Astrocyte (in vitro differentiated cells and primary cell): ENCODE measurements around the gene GRIN3B. TPM values are rescaled to one million over a fixed set of nuclear protein-coding genes. Genes with fewer than 3 reads are reported as not detected.

ENCODE experiments used
- DNase-seq: peaks from one replicate; pipeline ENCODE4 v3.0.0-alpha.2; 2010; ENCODE audit warnings: low read depth
- FAIRE-seq: peaks from 2 replicates; lab custom pipeline; 2011; peaks lifted over from hg19 to GRCh38; lab: Jason Lieb, UNC
- H2AFZ ChIP-seq: 2 replicates; pipeline ENCODE4 v1.6.0; 2012; ENCODE audit warnings: low read depth, low read length, inconsistent platforms
- H3K27ac ChIP-seq: 2 replicates; pipeline ENCODE4 v1.5.1; 2011; ENCODE audit warnings: low read depth, low read length, inconsistent platforms
- H3K27me3 ChIP-seq: 2 replicates; pipeline ENCODE4 v1.6.0; 2011; ENCODE audit warnings: low read length, inconsistent platforms; ENCODE audit not compliant: insufficient read depth
- H3K36me3 ChIP-seq: 2 replicates; pipeline ENCODE4 v1.5.1; 2011; ENCODE audit warnings: low read length, inconsistent platforms; ENCODE audit not compliant: insufficient read depth
- H3K4me1 ChIP-seq: 2 replicates; pipeline ENCODE4 v1.5.1; 2011; ENCODE audit warnings: low read length, inconsistent platforms; ENCODE audit not compliant: insufficient read depth
- H3K4me2 ChIP-seq: 2 replicates; pipeline ENCODE4 v1.6.0; 2012; ENCODE audit warnings: low read length, inconsistent platforms
- H3K4me3 ChIP-seq: 2 replicates; pipeline ENCODE4 v1.5.1; 2011; ENCODE audit warnings: low read depth, mild to moderate bottlenecking, low read length, inconsistent platforms; ENCODE audit not compliant: insufficient read depth
- H3K79me2 ChIP-seq: 2 replicates; pipeline ENCODE4 v1.6.0; 2012; ENCODE audit warnings: mild to moderate bottlenecking, low read length, inconsistent platforms; ENCODE audit not compliant: insufficient read depth
- H3K9ac ChIP-seq: 2 replicates; pipeline ENCODE4 v1.6.0; 2012; ENCODE audit warnings: mild to moderate bottlenecking, low read length, inconsistent platforms
- H3K9me3 ChIP-seq: 2 replicates; pipeline ENCODE4 v1.5.1; 2012; ENCODE audit warnings: low read depth, mild to moderate bottlenecking, low read length, inconsistent platforms; ENCODE audit not compliant: insufficient read depth
- H4K20me1 ChIP-seq: 2 replicates; pipeline ENCODE4 v1.6.0; 2012; ENCODE audit warnings: low read length, inconsistent platforms; ENCODE audit not compliant: insufficient read depth
- H3K27ac Mint-ChIP-seq: one replicate; pipeline ENCODE4 v1.8.0; 2021; ENCODE audit warnings: mild to moderate bottlenecking, mixed read lengths; ENCODE audit not compliant: unreplicated experiment
- H3K27me3 Mint-ChIP-seq: one replicate; pipeline ENCODE4 v1.8.0; 2021; ENCODE audit warnings: low read depth, mixed read lengths; ENCODE audit not compliant: unreplicated experiment
- H3K36me3 Mint-ChIP-seq: one replicate; pipeline ENCODE4 v1.8.0; 2021; ENCODE audit warnings: low read depth, mixed read lengths; ENCODE audit not compliant: unreplicated experiment
- H3K4me1 Mint-ChIP-seq: one replicate; pipeline ENCODE4 v1.8.0; 2021; ENCODE audit warnings: low read depth, mixed read lengths; ENCODE audit not compliant: unreplicated experiment
- H3K4me3 Mint-ChIP-seq: one replicate; pipeline ENCODE4 v1.8.0; 2021; ENCODE audit warnings: mild to moderate bottlenecking, moderate library complexity, mixed read lengths; ENCODE audit not compliant: unreplicated experiment
- H3K9me3 Mint-ChIP-seq: one replicate; pipeline ENCODE4 v1.8.0; 2021; ENCODE audit warnings: mild to moderate bottlenecking, mixed read lengths; ENCODE audit not compliant: unreplicated experiment
- EZH2 ChIP-seq: IDR thresholded peaks from 2 replicates; pipeline ENCODE4 v1.6.1; 2012; ENCODE audit warnings: mild to moderate bottlenecking, low read length, inconsistent platforms; ENCODE audit not compliant: insufficient read depth
- total RNA-seq: library from RNA; stranded (reverse); gene quantifications from 2 replicates; pipeline ENCODE4 v1.2.1, GENCODE V29; 2021
- TF ChIP-seq, protein P1 (sequence below): IDR thresholded peaks from 2 replicates; pipeline ENCODE4 v1.5.1; 2011; ENCODE audit warnings: low read depth, mild to moderate bottlenecking, inconsistent platforms, low read length, moderate library complexity; ENCODE audit not compliant: insufficient read depth

GRIN3B gene
- total RNA-seq, 1 donor from 2014 or later: 2.7 TPM

DNA sequence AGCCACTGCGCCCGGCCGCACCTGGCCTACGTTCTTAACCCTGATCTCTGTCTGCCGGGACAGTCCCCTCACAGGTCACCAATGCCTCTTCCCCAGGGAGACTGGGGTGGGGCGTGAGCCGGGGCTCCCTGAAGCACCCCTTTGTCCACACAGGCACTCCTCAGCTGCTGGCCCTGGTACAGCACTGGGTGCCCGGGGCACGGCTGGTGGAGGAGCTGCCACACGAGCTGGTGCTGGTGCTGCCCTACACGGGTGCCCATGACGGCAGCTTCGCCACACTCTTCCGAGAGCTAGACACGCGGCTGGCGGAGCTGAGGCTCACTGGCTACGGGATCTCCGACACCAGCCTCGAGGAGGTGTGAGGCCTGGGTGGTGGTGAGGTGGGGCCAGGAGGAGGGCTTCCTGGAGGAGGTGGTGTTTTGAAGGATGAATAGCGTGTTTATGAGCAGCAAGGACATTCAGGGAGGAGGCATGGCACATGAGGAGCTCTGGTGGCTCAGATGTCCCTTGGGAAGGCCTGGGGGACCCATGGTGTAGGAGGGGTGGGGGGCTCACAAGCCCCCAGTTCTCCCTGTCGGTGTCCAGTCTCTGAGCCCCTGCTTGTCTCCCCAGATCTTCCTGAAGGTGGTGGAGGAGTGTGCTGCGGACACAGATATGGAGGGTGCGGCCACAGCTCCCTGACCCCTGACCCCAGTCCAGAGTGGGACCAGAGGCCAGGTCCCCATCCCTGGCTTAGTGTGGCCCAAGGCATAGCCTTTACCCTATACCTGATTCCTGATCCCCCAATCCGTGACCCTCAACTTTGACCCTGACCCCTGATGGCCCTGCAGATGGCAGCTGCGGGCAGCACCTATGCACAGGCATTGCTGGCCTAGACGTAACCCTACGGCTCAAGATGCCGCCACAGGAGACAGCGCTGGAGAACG is 53.2 kb downstream of the GRIN3B start:
- Histone ChIP-seq H3K9me3 (peaks cover 23% of the 10 kb centered on the region), H3K79me2 (no peaks in the 10 kb centered on the region), H3K36me3 (no peaks in the 10 kb centered on the region), H3K27ac (no peak overlapping the region), H3K9ac (no peak overlapping the region), H2AFZ (no peak overlapping the region), H3K27me3 (no peaks in the 10 kb centered on the region), H3K4me1 (no peaks in the 10 kb centered on the region), H3K4me3 (no peak overlapping the region), H4K20me1 (no peaks in the 10 kb centered on the region), H3K4me2 (no peak overlapping the region)
- H3K27ac Mint-ChIP-seq: no peak overlapping the region
- no peaks in the 10 kb centered on the region for H3K4me1 Mint-ChIP-seq
- DNase-seq: no peak
- TF ChIP-seq, protein P1, sequence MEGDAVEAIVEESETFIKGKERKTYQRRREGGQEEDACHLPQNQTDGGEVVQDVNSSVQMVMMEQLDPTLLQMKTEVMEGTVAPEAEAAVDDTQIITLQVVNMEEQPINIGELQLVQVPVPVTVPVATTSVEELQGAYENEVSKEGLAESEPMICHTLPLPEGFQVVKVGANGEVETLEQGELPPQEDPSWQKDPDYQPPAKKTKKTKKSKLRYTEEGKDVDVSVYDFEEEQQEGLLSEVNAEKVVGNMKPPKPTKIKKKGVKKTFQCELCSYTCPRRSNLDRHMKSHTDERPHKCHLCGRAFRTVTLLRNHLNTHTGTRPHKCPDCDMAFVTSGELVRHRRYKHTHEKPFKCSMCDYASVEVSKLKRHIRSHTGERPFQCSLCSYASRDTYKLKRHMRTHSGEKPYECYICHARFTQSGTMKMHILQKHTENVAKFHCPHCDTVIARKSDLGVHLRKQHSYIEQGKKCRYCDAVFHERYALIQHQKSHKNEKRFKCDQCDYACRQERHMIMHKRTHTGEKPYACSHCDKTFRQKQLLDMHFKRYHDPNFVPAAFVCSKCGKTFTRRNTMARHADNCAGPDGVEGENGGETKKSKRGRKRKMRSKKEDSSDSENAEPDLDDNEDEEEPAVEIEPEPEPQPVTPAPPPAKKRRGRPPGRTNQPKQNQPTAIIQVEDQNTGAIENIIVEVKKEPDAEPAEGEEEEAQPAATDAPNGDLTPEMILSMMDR: no peak
- no peak for TF ChIP-seq EZH2
- peaks cover 22% of the 10 kb centered on the region for H3K36me3 Mint-ChIP-seq
- peak overlapping the region; percentile 40 for H3K4me3 Mint-ChIP-seq
- H3K9me3 Mint-ChIP-seq: no peaks in the 10 kb centered on the region
- no peaks in the 10 kb centered on the region for H3K27me3 Mint-ChIP-seq
- FAIRE-seq: no peak

DNA sequence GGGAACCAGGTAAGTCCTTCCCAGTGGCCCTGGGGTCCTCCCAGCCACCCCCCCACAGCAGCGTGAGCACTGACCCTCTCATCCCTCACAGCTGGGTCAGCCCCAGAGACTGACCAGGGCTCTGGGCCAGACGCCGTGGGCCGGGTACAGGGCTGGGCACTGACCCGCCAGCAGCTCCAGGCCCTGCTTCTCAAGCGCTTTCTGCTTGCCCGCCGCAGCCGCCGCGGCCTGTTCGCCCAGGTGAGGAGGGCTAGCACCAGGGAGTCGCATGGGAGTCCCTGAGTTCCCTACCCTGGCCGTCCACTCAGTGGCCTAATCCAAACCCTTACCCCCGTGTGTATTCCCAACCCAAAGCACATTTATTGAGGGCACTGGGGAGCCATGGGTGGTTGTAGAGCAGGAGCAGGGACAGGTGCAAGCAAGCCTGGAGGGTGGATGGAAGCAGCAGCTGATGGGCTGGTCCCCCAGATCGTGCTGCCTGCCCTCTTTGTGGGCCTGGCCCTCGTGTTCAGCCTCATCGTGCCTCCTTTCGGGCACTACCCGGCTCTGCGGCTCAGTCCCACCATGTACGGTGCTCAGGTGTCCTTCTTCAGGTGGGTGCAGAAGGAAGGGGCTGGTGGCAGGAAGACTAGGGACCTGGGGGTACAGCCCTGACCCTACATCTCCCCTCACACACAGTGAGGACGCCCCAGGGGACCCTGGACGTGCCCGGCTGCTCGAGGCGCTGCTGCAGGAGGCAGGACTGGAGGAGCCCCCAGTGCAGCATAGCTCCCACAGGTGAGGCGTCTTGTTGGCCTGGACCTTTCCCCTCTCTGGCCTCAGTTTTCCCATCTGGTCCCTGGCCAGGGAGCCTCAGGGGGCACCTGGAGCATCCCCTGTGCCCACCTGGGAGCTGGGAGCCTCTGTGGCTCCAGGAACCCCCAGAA is 54.1 kb downstream of the GRIN3B start:
- no peaks in the 10 kb centered on the region for H3K27me3 Mint-ChIP-seq
- Histone ChIP-seq H3K9ac (no peak overlapping the region), H4K20me1 (no peaks in the 10 kb centered on the region), H3K4me1 (no peaks in the 10 kb centered on the region), H2AFZ (no peak overlapping the region), H3K27me3 (no peaks in the 10 kb centered on the region), H3K36me3 (no peaks in the 10 kb centered on the region), H3K79me2 (no peaks in the 10 kb centered on the region), H3K4me2 (no peak overlapping the region), H3K4me3 (no peak overlapping the region), H3K27ac (no peak overlapping the region), H3K9me3 (peaks cover 28% of the 10 kb centered on the region)
- H3K4me1 Mint-ChIP-seq: no peaks in the 10 kb centered on the region
- TF ChIP-seq EZH2: no peak
- no peak overlapping the region for H3K27ac Mint-ChIP-seq
- no peaks in the 10 kb centered on the region for H3K9me3 Mint-ChIP-seq
- peaks cover 22% of the 10 kb centered on the region for H3K36me3 Mint-ChIP-seq
- DNase-seq (no peak), FAIRE-seq (no peak)
- no peak overlapping the region for H3K4me3 Mint-ChIP-seq

DNA sequence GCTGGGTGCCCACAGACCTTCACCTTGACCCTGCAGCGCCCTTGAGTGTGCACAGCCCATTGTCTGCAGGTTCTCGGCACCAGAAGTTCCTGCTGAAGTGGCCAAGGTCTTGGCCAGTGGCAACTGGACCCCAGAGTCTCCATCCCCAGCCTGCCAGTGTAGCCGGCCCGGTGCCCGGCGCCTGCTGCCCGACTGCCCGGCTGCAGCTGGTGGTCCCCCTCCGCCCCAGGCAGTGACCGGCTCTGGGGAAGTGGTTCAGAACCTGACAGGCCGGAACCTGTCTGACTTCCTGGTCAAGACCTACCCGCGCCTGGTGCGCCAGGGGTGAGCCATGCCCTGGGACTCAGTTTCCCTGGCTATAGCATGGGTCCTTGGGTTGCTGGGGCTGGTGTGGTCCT is 54.8 kb downstream of the GRIN3B start:
- H3K4me3 Mint-ChIP-seq: no peak overlapping the region
- H3K9ac ChIP-seq: no peak overlapping the region
- FAIRE-seq: no peak
- no peak overlapping the region for H3K4me2 ChIP-seq
- no peaks in the 10 kb centered on the region for H3K79me2 ChIP-seq
- H3K27ac Mint-ChIP-seq: no peak overlapping the region
- no peak overlapping the region for H3K4me3 ChIP-seq
- H2AFZ ChIP-seq: no peak overlapping the region
- no peak for TF ChIP-seq EZH2
- TF ChIP-seq, protein P1: no peak
- peaks cover 28% of the 10 kb centered on the region for H3K9me3 ChIP-seq
- no peak overlapping the region for H3K27ac ChIP-seq
- H3K4me1 ChIP-seq: no peaks in the 10 kb centered on the region
- DNase-seq: no peak
- H3K27me3 ChIP-seq: no peaks in the 10 kb centered on the region
- H3K4me1 Mint-ChIP-seq: no peaks in the 10 kb centered on the region
- H3K36me3 ChIP-seq: no peaks in the 10 kb centered on the region
- no peaks in the 10 kb centered on the region for H4K20me1 ChIP-seq
- H3K36me3 Mint-ChIP-seq: peaks cover 22% of the 10 kb centered on the region
- no peaks in the 10 kb centered on the region for H3K27me3 Mint-ChIP-seq
- H3K9me3 Mint-ChIP-seq: no peaks in the 10 kb centered on the region
